ENCODE measurements around the gene CFAP73. TPM values are rescaled to one million over a fixed set of nuclear protein-coding genes. Genes with fewer than 3 reads are reported as not detected.
A peak's percentile ranks its signal among the peaks of the same experiment; 100 is the strongest.

The CFAP73 gene
- polyA plus RNA-seq, 1 experiment = not detected

- H3K27me3 ChIP-seq (ENCODE audit: control insufficient read depth, insufficient read depth, low read length) = peaks cover 48% of the 10 kb centered on the region
- H3K4me3 ChIP-seq (ENCODE audit: low read depth, low read length) = peak overlapping the region; percentile 44
- TF ChIP-seq CTCF (IDR thresholded peaks at IDR 0.05; ENCODE audit: low read depth, low read length) = peak; percentile 38
- no peak for DNase-seq (ENCODE audit: low read depth, low spot score)
- H3K27ac ChIP-seq (ENCODE audit: low read depth, low read length) = no peak overlapping the region
- ChIA-PET CTCF (interaction anchor here (0.6 to 6.1 kb wide), 11 partner anchors 9 to 615 kb away, joined by 3 to 45 read pairs (median 4); no protein-coding TSS in a partner anchor), POLR2A (no interaction called here)
- H3K9me3 ChIP-seq (ENCODE audit: control insufficient read depth, insufficient read depth, low read length) = no peaks in the 10 kb centered on the region; the same call in 1 of the 2 replicates
Observed at GRCh38 chr12:113152835-113153814, 3.6 kb downstream of the CFAP73 start.

GRCh38 chr12:113154351-113154973, 4.9 kb downstream of the CFAP73 start:
- no peak for DNase-seq (ENCODE audit: low read depth, low spot score)
- Histone ChIP-seq H3K9me3 (ENCODE audit: control insufficient read depth, insufficient read depth, low read length) (no peaks in the 10 kb centered on the region; the same call in 1 of the 2 replicates), H3K27ac (ENCODE audit: low read depth, low read length) (no peak overlapping the region), H3K4me3 (ENCODE audit: low read depth, low read length) (peak overlapping the region; percentile 32; the same call in 1 of the 2 replicates), H3K27me3 (ENCODE audit: control insufficient read depth, insufficient read depth, low read length) (peaks cover 44% of the 10 kb centered on the region)
- no peak for TF ChIP-seq CTCF (IDR thresholded peaks at IDR 0.05; ENCODE audit: low read depth, low read length)
- ChIA-PET POLR2A (no interaction called here), CTCF (interaction anchor here (0.6 to 6.1 kb wide), 4 partner anchors 19 to 1940 kb away, joined by 3 to 45 read pairs (median 6); no protein-coding TSS in a partner anchor)

- no peak overlapping the region for H3K27ac ChIP-seq (ENCODE audit: low read depth, low read length)
- no peak for DNase-seq (ENCODE audit: low read depth, low spot score)
- H3K27me3 ChIP-seq (ENCODE audit: control insufficient read depth, insufficient read depth, low read length) = peaks cover 40% of the 10 kb centered on the region
- POLR2A ChIA-PET = no interaction called here
- TF ChIP-seq CTCF (IDR thresholded peaks at IDR 0.05; ENCODE audit: low read depth, low read length) = no peak
- CTCF ChIA-PET = interaction anchor here (0.7 to 6.1 kb wide), 2 partner anchors 106 to 1940 kb away, joined by 5 to 45 read pairs; no protein-coding TSS in a partner anchor
- no peak overlapping the region for H3K4me3 ChIP-seq (ENCODE audit: low read depth, low read length)
- H3K9me3 ChIP-seq (ENCODE audit: control insufficient read depth, insufficient read depth, low read length) = no peaks in the 10 kb centered on the region; the same call in 1 of the 2 replicates
Observed at GRCh38 chr12:113155060-113155459, 5.5 kb downstream of the CFAP73 start.

GRCh38 chr12:113155646-113156045, 6.1 kb downstream of the CFAP73 start:
- H3K27me3 ChIP-seq (ENCODE audit: control insufficient read depth, insufficient read depth, low read length) = peaks cover 38% of the 10 kb centered on the region
- H3K27ac ChIP-seq (ENCODE audit: low read depth, low read length) = no peak overlapping the region
- no peak for TF ChIP-seq CTCF (IDR thresholded peaks at IDR 0.05; ENCODE audit: low read depth, low read length)
- ChIA-PET POLR2A (no interaction called here), CTCF (no interaction called here)
- DNase-seq (ENCODE audit: low read depth, low spot score) = no peak
- no peaks in the 10 kb centered on the region; the same call in 1 of the 2 replicates for H3K9me3 ChIP-seq (ENCODE audit: control insufficient read depth, insufficient read depth, low read length)
- H3K4me3 ChIP-seq (ENCODE audit: low read depth, low read length) = no peak overlapping the region

All from AG04450 (cell line).